ENCODE results near the gene SPINK7.
"Not testable (repeated sequence)": the region's sequence is repeated elsewhere in the genome, so short reads cannot be mapped to it uniquely, and the experiment has no call there.

SPINK7 gene

GRCh38 chr5:148312153-148312552 lies at the start of gene SPINK7:
Gene SPINK7, plus strand, starts transcription at chr5:148312423. Its CDS starts 61 bp downstream, at chr5:148312484.
- no peak for DNase-seq

GRCh38 chr5:148267962-148268361 lies 44.3 kb upstream of the SPINK7 start:
- DNase-seq: no peak

- DNase-seq: no peak
Measured at GRCh38 chr5:148268566-148268965, 43.7 kb upstream of the SPINK7 start, which contains the start of gene SPINK13. Gene SPINK13, plus strand, starts transcription at chr5:148268794. Its CDS starts 1,279 bp downstream, at chr5:148270073.

GRCh38 chr5:148275129-148275528 lies 37.1 kb upstream of the SPINK7 start:
- not testable (repeated sequence) for DNase-seq

- not testable (repeated sequence) for DNase-seq
Measured at GRCh38 chr5:148280893-148281292, 31.3 kb upstream of the SPINK7 start.

GRCh38 chr5:148281336-148281735 lies 30.9 kb upstream of the SPINK7 start:
- DNase-seq: not testable (repeated sequence)

- DNase-seq: peak; percentile 28
Measured at GRCh38 chr5:148290271-148291195, 21.7 kb upstream of the SPINK7 start.

GRCh38 chr5:148297731-148298130 lies 14.5 kb upstream of the SPINK7 start:
- DNase-seq: no peak

- no peak for DNase-seq
Measured at GRCh38 chr5:148306446-148306845, 5.8 kb upstream of the SPINK7 start.

- DNase-seq: no peak
Measured at GRCh38 chr5:148309019-148309418, 3.2 kb upstream of the SPINK7 start.

- DNase-seq: no peak
Measured at GRCh38 chr5:148309746-148310145, 2.5 kb upstream of the SPINK7 start.

- DNase-seq: no peak
Measured at GRCh38 chr5:148311484-148311883, 739 bp upstream of the SPINK7 start.

- DNase-seq: no peak
Measured at GRCh38 chr5:148314187-148314586, 2.0 kb downstream of the SPINK7 start.

- no peak for DNase-seq
Measured at GRCh38 chr5:148314731-148315130, 2.5 kb downstream of the SPINK7 start.

- not testable (repeated sequence) for DNase-seq
Measured at GRCh38 chr5:148320011-148320963, 8.1 kb downstream of the SPINK7 start.

GRCh38 chr5:148333262-148333849 lies 21.1 kb downstream of the SPINK7 start:
- DNase-seq: no peak

- DNase-seq: no peak
Measured at GRCh38 chr5:148335259-148335658, 23.0 kb downstream of the SPINK7 start, which contains the start of gene SPINK9. Gene SPINK9, plus strand, starts transcription at chr5:148335559. Its CDS starts 55 bp downstream, at chr5:148335614.

GRCh38 chr5:148336704-148337435 lies 24.6 kb downstream of the SPINK7 start:
- no peak for DNase-seq

- no peak for DNase-seq
Measured at GRCh38 chr5:148342371-148343045, 30.3 kb downstream of the SPINK7 start.

GRCh38 chr5:148343046-148343407 lies 30.8 kb downstream of the SPINK7 start:
- DNase-seq: no peak

All from NCI-H1436 treated with DMSO at 0.1 percent for 48 hours (cell line).